ENCODE data around the gene IFTAP. TPM values are rescaled to one million over a fixed set of nuclear protein-coding genes. Genes with fewer than 3 reads are reported as not detected.

The IFTAP gene
- total RNA-seq, 1 donor from 2014 or later: 64.4 TPM

- DNase-seq: no peak
Measured at GRCh38 chr11:36600180-36600579, 5.9 kb downstream of the IFTAP start.

DNA sequence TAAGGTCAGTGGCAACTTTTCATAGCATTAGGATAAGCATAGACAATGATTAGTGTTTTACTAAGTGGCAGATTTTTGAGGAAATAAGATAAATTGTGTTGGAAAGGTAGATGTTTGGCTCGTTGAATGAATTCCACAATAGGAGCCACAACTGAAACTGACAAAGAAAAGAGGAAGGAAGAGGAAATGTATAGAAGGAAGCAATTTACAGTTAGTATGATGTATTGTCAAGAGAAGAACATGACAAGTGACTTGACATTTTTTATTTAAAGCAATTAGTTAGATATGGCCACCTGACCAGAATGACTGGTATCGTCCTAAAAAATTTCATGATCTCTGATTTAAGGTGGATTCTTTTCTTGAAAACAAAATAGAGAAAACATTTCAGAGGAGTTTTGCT, 6.9 kb downstream of the IFTAP start:
- no peak for DNase-seq

DNA sequence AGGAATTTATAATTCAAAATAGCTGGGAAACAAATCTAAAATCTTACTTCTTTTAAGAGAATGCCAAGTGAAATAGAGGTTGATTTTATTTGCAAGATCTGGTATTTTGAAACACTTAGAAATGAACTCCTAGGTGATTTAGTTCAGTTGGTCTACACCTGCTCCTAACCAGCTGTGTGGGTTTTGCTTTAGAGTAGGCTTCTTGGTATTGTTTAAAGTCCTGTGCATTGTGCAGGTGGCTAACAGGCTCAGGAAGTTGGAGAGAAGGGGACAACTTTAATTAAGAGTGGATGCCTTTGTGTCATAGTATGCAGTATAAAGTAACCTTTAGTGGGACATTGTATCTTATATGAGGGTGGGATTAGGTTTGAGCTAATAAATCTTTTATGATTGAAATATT, 7.8 kb downstream of the IFTAP start:
- DNase-seq: no peak

- no peak for DNase-seq
Measured at GRCh38 chr11:36605221-36606216, 11.2 kb downstream of the IFTAP start.

GRCh38 chr11:36608491-36609199, 14.3 kb downstream of the IFTAP start:
- no peak for DNase-seq

DNA sequence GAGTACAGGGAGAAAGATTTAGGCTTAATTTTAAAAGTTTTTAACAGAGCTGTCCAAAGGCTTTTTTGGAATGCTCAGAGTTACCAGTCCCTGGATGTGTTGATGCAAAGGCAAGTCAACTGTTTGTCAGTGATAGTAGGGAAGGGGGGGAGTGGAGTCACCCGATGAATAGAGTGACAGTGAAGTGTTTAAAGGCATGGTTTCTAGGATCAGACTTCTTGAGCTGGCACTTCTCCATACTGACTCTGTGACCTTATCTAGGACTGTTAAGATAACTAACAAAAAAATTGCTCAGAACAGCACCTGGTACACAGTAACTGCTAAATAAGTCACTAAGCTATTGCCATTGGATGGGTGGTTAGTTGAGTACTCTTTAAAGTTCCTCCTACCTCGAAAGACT, 15.1 kb downstream of the IFTAP start:
- DNase-seq: no peak

DNA sequence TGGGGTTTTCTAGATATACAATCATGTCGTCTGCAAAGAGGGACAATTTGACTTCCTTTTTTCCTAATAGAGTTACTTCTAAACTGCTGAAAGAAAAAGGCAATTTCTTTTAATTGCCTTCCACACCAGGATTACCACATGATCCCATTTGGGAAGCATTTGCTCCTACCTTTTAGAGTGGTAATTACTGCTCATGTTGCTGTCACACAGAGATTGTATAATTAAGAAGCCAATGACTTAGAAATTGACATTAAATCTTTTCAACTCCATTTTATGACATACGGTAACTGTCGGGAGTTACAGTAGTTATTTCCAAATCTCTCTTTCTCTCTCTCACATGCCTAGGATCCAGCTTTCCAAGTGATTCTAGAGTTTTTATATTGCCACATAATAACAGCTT, 21.5 kb downstream of the IFTAP start:
- DNase-seq: no peak

GRCh38 chr11:36617543-36618362, 23.5 kb downstream of the IFTAP start:
- no peak for DNase-seq

DNA sequence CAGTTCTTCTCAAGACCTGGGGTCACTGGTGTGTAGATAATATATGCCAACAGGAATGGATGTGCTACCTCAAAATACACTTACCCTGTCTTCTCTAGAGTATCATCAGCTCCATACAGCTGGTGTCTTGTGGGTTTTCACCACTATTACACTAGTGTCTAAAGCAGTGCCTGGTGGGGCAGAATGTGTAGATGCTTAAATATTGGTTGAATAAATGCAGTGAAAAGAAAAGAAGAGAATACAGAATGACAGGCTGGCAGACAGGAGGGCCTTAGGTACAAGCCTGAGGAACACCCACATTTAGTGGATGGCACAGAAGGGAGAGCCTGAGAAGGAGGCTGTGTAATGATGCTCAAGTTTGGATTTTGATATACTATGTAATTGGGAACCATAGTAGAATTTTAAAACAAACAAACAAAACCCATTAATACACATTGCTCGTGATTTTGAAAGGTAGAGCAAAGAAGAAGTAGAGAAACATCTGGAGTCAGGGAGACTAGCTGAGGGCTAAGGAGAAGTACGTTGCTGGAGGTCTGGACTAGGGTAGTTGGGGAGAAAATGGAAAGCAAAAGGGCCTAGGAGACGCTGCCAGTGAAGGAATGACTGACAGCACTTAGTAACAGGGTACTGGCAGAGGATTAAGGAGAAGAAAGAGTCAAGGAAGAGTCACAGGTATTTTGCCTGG, 24.2 kb downstream of the IFTAP start:
- DNase-seq: no peak

- no peak for DNase-seq
Measured at GRCh38 chr11:36619502-36619901, 25.2 kb downstream of the IFTAP start.

GRCh38 chr11:36620246-36620645, 25.9 kb downstream of the IFTAP start:
- DNase-seq: no peak

DNA sequence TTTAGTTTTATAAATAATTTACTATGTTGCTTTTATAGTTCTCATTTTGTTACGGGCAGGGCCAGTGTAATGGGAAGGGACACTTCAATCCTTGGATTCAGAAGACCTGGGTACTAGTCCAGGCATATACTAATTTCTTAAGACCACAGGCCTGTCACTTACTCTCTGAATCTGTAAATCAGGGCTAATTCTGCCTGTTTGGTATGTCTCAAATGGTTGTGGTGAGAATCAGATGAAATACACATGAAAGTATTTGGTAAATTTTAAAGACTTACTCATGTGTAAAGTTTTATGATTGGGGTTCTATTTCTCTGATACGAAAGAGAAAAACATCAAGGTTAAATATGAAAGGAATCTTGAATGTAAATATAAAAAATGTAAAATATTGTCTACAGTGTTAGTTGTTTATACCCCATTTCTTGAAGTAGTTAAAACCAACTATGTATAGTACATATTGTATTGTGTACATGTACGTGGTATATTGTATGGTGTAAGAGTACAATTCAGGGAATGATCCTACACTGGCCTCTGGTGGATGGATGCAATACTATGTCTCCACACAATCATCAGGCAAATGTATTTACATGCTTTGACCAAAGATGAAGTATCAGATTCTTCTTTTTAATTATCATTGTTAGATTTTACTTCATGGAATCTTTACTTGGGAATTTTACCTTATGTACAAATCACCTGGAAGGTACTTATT, 28.3 kb downstream of the IFTAP start:
- no peak for DNase-seq

DNA sequence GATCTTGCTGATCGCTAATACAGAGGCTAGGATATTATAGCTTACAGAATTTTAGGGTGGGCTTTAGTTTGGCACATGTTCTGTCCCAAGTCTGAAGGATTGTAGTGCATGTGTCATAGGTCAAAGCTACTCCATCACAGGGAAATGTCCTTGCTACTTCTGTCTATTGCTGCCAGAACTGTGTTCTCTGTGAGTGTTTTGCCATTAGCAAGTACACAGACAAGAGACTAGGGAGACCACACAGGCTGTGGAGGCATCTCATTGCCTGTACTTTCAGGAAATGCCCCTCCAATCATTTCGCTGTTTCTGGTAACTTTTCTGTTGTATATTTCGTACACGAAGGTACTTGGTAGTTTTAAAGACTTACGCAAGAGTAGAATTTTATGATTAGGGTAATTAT, 29.2 kb downstream of the IFTAP start:
- no peak for DNase-seq

DNA sequence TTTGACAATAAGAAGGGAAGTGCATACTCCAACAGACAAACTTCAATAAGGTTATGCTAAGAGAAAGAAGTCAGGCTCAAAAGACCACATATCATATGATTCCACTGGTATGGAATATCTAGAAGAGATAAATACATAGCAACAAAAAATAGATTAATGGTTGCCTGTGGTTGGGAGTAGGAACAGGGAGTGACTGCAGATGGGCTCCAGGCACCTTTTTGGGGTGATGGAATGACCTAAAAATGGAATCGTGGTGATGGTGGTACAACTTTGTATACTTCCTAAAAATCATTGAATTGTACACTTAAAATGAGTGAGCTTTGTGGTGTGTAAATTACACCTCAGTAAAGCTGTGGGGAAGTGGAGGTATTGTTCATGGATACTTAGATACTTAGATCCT, 32.7 kb downstream of the IFTAP start:
- no peak for DNase-seq

GRCh38 chr11:36627471-36627870, 33.2 kb downstream of the IFTAP start:
- DNase-seq: no peak

DNA sequence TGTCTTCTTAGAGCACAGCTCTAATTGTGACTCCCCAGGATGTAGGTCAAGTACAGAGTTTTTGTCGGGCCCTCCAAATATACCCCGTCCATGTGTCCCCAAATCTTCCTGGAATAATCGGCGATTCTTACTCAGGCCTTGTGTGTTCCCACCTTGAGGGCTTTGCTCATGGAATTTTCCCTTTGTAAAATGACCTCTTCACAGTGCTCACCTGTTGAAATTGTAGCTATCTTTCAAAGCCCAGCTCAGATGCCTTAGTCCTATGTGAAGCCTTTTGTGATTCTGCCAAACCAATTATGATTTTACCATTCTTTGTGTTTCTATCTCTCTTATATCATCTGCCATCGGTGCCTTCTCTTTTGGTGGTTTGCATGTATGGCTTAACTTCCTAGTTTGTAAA, 33.8 kb downstream of the IFTAP start:
- DNase-seq: no peak

DNA sequence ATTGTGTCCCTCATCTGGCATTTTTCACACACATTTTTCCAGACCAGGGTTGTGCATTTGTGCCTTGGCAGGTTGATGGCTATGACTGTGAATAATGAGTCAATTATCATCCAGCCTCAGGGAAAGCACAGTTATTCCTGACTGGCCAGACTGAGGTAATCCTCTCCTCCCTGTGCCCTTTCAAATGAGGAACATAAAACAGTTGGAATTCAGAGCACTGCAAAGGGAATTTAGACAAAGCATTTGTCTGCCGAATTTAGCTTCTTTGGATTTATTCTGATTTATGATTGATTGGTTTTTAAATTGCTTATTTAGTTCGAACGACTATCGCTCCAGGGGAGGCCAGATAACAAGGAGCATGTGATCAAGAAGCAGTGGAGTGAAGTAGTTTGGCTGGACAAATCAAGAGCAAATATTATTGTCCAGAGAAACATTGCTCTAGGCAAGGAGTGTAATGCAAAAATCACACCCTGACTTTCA, 34.5 kb downstream of the IFTAP start:
- DNase-seq: no peak

GRCh38 chr11:36631774-36632173, 37.5 kb downstream of the IFTAP start:
- DNase-seq: no peak

- DNase-seq: no peak
Measured at GRCh38 chr11:36635066-36635862, 41.0 kb downstream of the IFTAP start.

GRCh38 chr11:36638556-36638955, 44.3 kb downstream of the IFTAP start:
- no peak for DNase-seq
